ENCODE results near the gene POLR2L.

The POLR2L gene

GRCh38 chr11:854601-855329 lies 12.4 kb upstream of the POLR2L start:
- DNase-seq (ENCODE audit: low read depth) = no peak

GRCh38 chr11:853682-854448 lies 11.5 kb upstream of the POLR2L start:
- no peak for DNase-seq (ENCODE audit: low read depth)

GRCh38 chr11:852762-853161 lies 10.4 kb upstream of the POLR2L start:
- DNase-seq (ENCODE audit: low read depth) = no peak

- no peak for DNase-seq (ENCODE audit: low read depth)
Observed at GRCh38 chr11:850775-851763, 8.7 kb upstream of the POLR2L start.

GRCh38 chr11:849951-850774 lies 7.8 kb upstream of the POLR2L start:
- no peak for DNase-seq (ENCODE audit: low read depth)

GRCh38 chr11:849104-849824 lies 6.9 kb upstream of the POLR2L start:
- no peak for DNase-seq (ENCODE audit: low read depth)

GRCh38 chr11:848380-848931 lies 6.1 kb upstream of the POLR2L start:
- DNase-seq (ENCODE audit: low read depth) = no peak

- DNase-seq (ENCODE audit: low read depth) = no peak
Observed at GRCh38 chr11:847876-848275, 5.5 kb upstream of the POLR2L start.

- no peak for DNase-seq (ENCODE audit: low read depth)
Observed at GRCh38 chr11:846496-847098, 4.3 kb upstream of the POLR2L start.

GRCh38 chr11:845872-846495 lies 3.7 kb upstream of the POLR2L start:
- DNase-seq (ENCODE audit: low read depth) = no peak

- no peak for DNase-seq (ENCODE audit: low read depth)
Observed at GRCh38 chr11:844693-845644, 2.6 kb upstream of the POLR2L start.

GRCh38 chr11:843818-844692 lies 1.7 kb upstream of the POLR2L start:
- no peak for DNase-seq (ENCODE audit: low read depth)

GRCh38 chr11:843086-843734 lies 881 bp upstream of the POLR2L start:
- no peak for DNase-seq (ENCODE audit: low read depth)

- no peak for DNase-seq (ENCODE audit: low read depth)
Observed at GRCh38 chr11:841981-842369, 354 bp downstream of the POLR2L start.

- DNase-seq (ENCODE audit: low read depth) = no peak
Observed at GRCh38 chr11:839875-840617, 2.3 kb downstream of the POLR2L start.

- DNase-seq (ENCODE audit: low read depth) = no peak
Observed at GRCh38 chr11:839280-839623, 3.1 kb downstream of the POLR2L start.
